Prostate gland (tissue), 2 donors: ENCODE data around the gene ADAMTSL2.

Source experiments
- POLR2A ChIP-seq: fragments of 450-650 bp; IDR thresholded peaks from one replicate; pipeline ENCODE4 v1.6.1; 2016; ENCODE audit warnings: antibody characterized with exemption, mild to moderate bottlenecking
- POLR2AphosphoS5 ChIP-seq: sonication (generic); formaldehyde crosslinking; IDR thresholded peaks from one replicate; pipeline ENCODE4 v1.6.1; 2017; ENCODE audit warnings: antibody characterized with exemption
- TF ChIP-seq, protein P1 (sequence below), 4 experiments: fragments of 200-600 bp in 2 of 4; fragments of 450-650 bp in 2 of 4; sonication (generic) in 2 of 4; IDR thresholded peaks; 1 replicate in 3 of 4; 2 replicates in 1 of 4; pipeline ENCODE4 v1.5.1; 2016 to 2019; ENCODE audit warnings: antibody characterized with exemption in 4 of 4, mild to moderate bottlenecking in 2 of 4, moderate library complexity in 2 of 4

DNA sequence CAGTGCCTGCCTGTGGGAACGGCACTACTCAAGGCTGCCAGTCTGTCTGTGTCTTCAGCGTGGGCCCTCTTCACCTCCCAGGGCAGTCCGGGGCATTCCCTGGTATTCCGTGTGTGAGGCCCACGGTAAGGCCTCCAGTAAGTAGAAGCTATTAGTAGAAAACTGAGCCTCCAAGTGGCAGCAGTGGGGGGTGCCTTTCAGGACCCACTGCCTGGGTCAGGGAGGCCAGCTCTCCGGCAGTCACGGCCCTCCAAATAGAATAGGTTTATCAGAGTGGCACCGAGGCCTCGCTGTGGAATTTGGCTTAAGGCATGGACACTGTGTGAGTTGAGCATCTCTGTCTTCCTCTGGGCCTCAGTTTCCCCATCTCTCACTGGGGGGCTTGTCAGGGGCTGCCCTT is 23.1 kb downstream of the ADAMTSL2 start:
- TF ChIP-seq, protein P1, sequence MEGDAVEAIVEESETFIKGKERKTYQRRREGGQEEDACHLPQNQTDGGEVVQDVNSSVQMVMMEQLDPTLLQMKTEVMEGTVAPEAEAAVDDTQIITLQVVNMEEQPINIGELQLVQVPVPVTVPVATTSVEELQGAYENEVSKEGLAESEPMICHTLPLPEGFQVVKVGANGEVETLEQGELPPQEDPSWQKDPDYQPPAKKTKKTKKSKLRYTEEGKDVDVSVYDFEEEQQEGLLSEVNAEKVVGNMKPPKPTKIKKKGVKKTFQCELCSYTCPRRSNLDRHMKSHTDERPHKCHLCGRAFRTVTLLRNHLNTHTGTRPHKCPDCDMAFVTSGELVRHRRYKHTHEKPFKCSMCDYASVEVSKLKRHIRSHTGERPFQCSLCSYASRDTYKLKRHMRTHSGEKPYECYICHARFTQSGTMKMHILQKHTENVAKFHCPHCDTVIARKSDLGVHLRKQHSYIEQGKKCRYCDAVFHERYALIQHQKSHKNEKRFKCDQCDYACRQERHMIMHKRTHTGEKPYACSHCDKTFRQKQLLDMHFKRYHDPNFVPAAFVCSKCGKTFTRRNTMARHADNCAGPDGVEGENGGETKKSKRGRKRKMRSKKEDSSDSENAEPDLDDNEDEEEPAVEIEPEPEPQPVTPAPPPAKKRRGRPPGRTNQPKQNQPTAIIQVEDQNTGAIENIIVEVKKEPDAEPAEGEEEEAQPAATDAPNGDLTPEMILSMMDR (IDR thresholded peaks at IDR 0.05), result no peak
- TF ChIP-seq POLR2A, result no peak
- no peak for TF ChIP-seq POLR2AphosphoS5
